ENCODE results near the gene MACROD2. TPM values are rescaled to one million over a fixed set of nuclear protein-coding genes. Genes with fewer than 3 reads are reported as not detected.

Gene MACROD2
- total RNA-seq, 1 donor from 2014 or later, result 6.7 TPM

GRCh38 chr20:14688005-14688404 lies 692.7 kb downstream of the MACROD2 start:
- DNase-seq (ENCODE audit: extremely low spot score, unreplicated experiment), result no peak
- TF ChIP-seq CTCF (conservative IDR thresholded peaks at IDR 0.05), result no peak
- H3K4me3 Mint-ChIP-seq, result no peak overlapping the region
- H3K27me3 Mint-ChIP-seq, result peaks cover 4% of the 10 kb centered on the region
- H3K4me1 Mint-ChIP-seq (ENCODE audit: unreplicated experiment), result peaks cover 5% of the 10 kb centered on the region
- H3K9me3 Mint-ChIP-seq, result peaks cover 5% of the 10 kb centered on the region
- no peaks in the 10 kb centered on the region for H3K36me3 Mint-ChIP-seq
- H3K27ac Mint-ChIP-seq, result peak overlapping the region; percentile 22

GRCh38 chr20:14691994-14692393 lies 696.7 kb downstream of the MACROD2 start:
- no peak for TF ChIP-seq CTCF (conservative IDR thresholded peaks at IDR 0.05)
- Mint-ChIP-seq H3K4me1 (ENCODE audit: unreplicated experiment) (peaks cover 26% of the 10 kb centered on the region), H3K4me3 (no peak overlapping the region), H3K9me3 (peaks cover 10% of the 10 kb centered on the region), H3K27me3 (peaks cover 8% of the 10 kb centered on the region), H3K27ac (peak overlapping the region; percentile 24), H3K36me3 (no peaks in the 10 kb centered on the region)
- DNase-seq (ENCODE audit: extremely low spot score, unreplicated experiment), result no peak

GRCh38 chr20:14696478-14696877 lies 701.2 kb downstream of the MACROD2 start:
- H3K4me1 Mint-ChIP-seq (ENCODE audit: unreplicated experiment), result peaks cover 41% of the 10 kb centered on the region

GRCh38 chr20:14696937-14697336 lies 701.6 kb downstream of the MACROD2 start:
- no peak overlapping the region for H3K27ac Mint-ChIP-seq
- H3K36me3 Mint-ChIP-seq, result no peaks in the 10 kb centered on the region
- H3K27me3 Mint-ChIP-seq, result peaks cover 4% of the 10 kb centered on the region
- no peak overlapping the region for H3K4me3 Mint-ChIP-seq
- no peak for TF ChIP-seq CTCF (conservative IDR thresholded peaks at IDR 0.05)
- H3K9me3 Mint-ChIP-seq, result peaks cover 7% of the 10 kb centered on the region
- H3K4me1 Mint-ChIP-seq (ENCODE audit: unreplicated experiment), result peaks cover 41% of the 10 kb centered on the region
- DNase-seq (ENCODE audit: extremely low spot score, unreplicated experiment), result no peak

More at GRCh38 chr20:14696478-14696877, 701.2 kb downstream of the MACROD2 start:
- no peaks in the 10 kb centered on the region for H3K36me3 Mint-ChIP-seq
- H3K27ac Mint-ChIP-seq, result no peak overlapping the region
- no peak for TF ChIP-seq CTCF (conservative IDR thresholded peaks at IDR 0.05)
- no peak overlapping the region for H3K4me3 Mint-ChIP-seq
- peaks cover 10% of the 10 kb centered on the region for H3K9me3 Mint-ChIP-seq
- DNase-seq (ENCODE audit: extremely low spot score, unreplicated experiment), result no peak
- peaks cover 4% of the 10 kb centered on the region for H3K27me3 Mint-ChIP-seq

GRCh38 chr20:14698125-14698524 lies 702.8 kb downstream of the MACROD2 start:
- no peak for TF ChIP-seq CTCF (conservative IDR thresholded peaks at IDR 0.05)
- Mint-ChIP-seq H3K4me3 (no peak overlapping the region), H3K4me1 (ENCODE audit: unreplicated experiment) (peaks cover 41% of the 10 kb centered on the region), H3K9me3 (peaks cover 5% of the 10 kb centered on the region), H3K27me3 (peaks cover 4% of the 10 kb centered on the region), H3K36me3 (no peaks in the 10 kb centered on the region), H3K27ac (no peak overlapping the region)
- DNase-seq (ENCODE audit: extremely low spot score, unreplicated experiment), result no peak
